Stimulated activated CD8-positive, alpha-beta memory T cell treated with anti-CD3 and anti-CD28 coated beads, Interleukin-7, amount 100 ng/mL, for 4 hours (primary cell): ENCODE results near the gene SKI.

Source experiments
- DNase-seq, 2 donors: peaks; one replicate each; pipeline ENCODE4 v3.0.0-alpha.2; 2020; ENCODE audit warnings: low read depth in 2 of 2

SKI gene

DNA sequence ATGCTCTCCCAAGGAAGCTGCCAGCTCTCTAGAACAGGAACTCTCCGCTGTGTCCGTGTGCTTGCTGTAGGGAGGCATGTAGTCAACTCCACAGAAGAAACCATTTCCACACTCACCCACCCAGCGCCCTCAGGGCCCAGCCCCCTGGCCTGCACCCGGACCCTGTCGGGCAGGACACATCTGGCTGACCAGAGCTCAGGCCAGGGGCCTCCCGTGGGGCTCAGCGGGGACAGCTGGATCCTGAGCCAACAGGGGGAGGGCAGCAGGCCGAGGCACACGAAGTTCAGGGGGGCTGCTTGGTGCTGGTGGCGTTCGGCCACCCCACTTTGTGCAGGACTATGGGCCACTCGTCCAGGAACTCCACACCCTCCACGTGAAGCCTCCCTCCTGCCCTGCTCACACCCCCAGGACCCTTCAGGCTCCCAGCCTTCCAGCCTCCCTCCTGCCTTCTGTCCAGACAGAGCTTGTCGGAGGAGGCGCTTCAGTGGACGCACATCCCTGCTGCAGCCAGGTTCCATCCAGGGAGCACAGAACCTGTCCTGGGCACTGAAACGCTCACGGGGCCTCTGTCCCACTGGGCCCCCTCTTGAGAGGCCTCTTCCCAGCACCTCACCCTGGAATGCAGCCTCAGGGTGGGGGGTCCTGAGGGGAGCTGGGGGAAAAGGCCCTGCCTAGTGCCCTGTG is 18.6 kb upstream of the SKI start:
- DNase-seq, result no peak

DNA sequence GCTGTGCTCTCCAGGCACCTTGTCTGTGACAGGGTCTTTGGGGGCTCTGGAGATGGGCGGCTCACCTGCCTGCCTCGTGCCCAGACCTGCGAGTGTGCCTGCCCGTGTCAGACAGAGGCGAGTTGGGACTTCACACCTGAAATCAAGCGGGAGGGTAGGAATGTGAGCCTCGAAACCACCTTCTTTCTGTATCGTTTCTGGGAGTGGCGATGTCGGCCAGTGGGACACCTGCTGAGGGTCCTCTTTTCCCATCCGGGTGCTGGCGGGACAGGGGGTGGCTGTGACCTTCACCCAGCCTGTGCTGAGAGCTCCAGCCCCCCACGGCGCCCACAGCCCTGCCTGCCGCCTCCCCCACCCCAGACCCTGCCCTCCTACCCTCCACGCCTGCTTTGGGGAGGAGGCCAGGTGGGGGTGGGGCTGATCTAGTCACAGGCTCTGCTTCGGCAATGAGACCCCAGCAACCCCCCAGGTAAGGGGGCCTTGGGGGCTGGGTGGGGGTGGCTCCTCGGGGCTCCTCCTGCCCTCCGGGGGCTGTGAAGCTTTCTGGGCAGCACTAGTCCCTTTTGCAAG is 17.9 kb upstream of the SKI start:
- DNase-seq, result no peak

- no peak for DNase-seq
Measured at GRCh38 chr1:2210786-2211185, 17.3 kb upstream of the SKI start.

GRCh38 chr1:2212274-2212531 is 15.9 kb upstream of the SKI start:
- no peak for DNase-seq

- DNase-seq, result peak in 1 of 2 donors; percentile 46
Measured at GRCh38 chr1:2212532-2213491, 15.3 kb upstream of the SKI start.

DNA sequence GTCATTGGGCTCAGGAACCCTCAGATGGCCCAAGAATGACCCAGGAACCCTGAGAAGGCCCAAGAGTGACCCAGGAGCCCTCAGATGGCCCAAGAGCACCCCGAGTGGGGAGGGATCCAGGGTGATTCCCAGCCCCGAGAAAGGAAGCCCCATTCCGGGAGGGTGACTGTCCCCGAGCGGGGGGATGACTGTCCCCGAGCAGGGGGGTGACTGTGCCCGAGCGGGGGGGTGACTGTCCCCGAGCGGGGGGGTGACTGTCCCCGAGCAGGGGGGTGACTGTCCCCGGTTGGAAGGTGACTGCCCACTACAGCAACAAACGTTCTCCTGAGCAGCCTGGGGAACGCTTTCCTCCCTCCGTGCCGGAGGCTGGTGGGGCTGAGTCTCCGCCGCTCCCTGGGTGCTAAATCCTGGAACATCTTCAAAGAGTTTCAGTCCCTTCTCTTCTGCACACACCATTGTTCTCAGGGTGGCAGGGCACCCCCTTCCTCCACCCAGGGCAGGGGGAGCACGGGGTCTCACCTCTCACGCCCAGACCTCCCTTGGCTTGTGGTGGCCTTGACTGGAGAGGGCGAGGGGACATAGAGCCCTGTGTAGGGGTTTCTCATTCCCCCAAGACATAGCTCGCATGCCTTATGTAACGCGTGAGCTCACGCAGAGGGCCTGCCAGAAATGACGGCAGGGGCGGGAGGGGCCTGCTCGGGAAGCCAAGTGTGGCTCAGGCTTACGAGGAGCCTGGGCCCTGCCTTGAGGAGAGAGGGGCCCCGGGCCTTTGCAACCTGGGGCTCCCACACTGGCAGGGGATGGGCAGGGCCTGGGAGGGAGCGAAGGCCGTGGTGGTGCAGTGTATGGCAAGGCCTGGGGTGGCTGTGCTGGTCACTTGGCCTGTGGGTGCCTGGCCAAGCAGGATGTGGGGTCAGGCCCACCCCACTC is 14.3 kb upstream of the SKI start:
- DNase-seq, result no peak

GRCh38 chr1:2214541-2215241 is 13.4 kb upstream of the SKI start:
- DNase-seq, result no peak

GRCh38 chr1:2215329-2215728 is 12.8 kb upstream of the SKI start:
- no peak for DNase-seq

DNA sequence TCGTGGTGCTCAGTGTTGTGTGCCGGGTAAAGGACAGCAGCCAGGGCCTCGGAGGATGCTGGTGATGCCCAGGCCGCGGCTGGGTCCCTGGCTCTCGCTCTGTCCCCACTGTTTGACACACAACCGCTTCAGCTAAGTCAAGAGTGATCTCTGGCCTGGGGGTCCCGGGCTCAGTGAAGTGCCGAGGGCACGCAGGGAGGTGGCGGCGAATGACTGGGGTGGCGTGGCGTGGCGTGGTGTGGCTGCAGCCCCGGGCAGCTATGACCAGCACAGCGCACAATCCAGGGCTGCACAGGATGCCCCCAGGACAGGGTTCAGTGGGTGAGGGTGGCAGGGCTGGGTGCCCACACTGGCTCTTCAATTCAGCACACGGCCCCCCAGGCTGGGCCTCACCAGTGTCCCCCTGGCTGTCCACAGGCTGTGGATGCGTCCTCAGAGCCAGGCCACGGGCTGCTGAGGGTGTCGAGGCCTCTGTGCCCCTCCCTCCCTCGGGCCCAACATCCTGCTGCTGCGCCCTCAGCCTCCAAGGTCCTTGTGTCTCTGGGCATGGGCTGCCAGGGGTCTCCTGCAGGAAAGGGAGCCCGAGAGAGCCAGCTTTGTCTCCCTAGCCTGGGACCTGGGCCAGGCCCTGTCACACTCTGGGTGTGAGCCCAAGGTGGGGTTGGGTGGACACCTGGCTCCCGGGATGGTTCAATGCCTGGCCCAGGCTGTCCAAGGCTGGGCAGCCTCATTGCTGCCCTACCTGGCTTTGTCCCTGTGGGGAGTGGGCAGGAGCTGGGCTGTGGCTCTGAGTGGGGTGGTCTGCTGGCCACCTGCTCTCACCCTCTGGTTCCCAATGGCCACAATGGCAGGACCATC is 12.0 kb upstream of the SKI start:
- no peak for DNase-seq

DNA sequence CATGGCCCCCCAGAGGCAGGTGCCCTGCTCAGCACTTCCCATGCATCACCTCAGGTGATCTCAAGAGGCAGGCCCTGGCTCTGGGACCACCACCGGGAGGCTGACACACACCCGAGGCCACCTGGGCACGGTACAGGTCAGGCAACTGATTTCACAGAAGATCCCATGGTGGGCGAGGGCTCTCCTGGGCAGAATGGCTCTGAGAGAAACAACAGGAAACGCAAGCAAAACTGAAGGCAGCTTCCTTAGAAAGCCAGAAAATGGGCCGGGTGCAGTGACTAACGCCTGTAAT is 11.4 kb upstream of the SKI start:
- DNase-seq, result no peak

- no peak for DNase-seq
Measured at GRCh38 chr1:2221271-2221670, 6.8 kb upstream of the SKI start.

DNA sequence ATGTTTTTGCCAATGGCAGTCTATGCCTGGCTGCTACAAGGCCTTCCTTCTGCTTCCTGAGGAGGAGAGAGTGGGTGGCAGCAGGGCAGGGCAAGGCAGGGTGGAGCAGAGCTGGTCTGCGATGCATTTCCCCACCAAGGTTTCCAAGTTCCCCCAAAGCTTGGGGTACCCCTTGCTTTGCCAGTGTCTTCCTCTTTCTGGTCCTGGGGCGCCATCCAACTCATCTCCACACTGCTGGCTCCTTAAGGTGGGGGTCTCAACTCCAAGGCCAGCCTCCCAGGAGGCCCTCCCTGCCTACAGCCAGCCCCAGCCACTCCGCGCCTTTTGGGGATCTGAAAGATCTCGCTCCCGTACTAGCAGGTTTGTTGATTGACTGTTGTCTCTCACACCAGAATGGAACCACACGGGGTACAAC is 3.9 kb upstream of the SKI start:
- DNase-seq, result no peak

DNA sequence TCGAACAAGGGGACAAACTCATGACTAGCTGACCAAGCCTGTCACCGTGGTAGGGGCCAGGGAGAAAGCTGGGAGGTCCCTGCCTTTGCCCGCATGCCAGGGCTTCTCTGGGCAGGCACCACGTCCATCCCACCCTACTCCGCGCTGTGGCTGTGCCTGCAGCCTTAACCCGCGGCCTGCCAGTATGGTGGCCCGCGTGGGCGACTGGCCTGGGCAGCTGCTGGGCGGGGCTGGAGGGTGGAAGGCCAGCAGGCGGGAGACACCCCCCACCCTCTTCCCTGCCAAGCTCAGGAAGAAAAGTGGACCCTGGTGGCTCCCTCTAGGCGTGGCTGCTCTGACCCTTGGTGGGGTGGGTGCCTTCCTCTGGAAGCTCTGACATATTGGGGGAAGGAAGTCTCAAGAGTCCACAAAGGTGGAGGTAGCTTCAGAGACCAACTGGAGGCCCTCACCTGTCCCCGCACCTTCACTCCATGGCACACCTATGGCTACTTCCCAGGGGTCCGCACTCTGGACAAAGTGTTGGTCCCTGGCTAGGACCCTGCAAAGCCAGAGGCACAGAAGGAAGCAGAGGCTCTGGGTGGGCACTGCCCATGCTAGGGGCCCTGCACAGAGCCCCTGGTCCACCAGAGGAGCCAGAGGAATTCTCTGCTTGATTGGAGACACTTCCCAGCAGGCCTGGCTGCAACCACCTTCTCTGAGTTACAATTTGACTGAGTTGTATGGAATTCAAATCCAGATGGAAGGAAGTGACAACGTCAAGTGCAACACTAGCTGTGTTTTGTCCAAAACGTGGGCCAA is 3.3 kb upstream of the SKI start:
- DNase-seq, result no peak

DNA sequence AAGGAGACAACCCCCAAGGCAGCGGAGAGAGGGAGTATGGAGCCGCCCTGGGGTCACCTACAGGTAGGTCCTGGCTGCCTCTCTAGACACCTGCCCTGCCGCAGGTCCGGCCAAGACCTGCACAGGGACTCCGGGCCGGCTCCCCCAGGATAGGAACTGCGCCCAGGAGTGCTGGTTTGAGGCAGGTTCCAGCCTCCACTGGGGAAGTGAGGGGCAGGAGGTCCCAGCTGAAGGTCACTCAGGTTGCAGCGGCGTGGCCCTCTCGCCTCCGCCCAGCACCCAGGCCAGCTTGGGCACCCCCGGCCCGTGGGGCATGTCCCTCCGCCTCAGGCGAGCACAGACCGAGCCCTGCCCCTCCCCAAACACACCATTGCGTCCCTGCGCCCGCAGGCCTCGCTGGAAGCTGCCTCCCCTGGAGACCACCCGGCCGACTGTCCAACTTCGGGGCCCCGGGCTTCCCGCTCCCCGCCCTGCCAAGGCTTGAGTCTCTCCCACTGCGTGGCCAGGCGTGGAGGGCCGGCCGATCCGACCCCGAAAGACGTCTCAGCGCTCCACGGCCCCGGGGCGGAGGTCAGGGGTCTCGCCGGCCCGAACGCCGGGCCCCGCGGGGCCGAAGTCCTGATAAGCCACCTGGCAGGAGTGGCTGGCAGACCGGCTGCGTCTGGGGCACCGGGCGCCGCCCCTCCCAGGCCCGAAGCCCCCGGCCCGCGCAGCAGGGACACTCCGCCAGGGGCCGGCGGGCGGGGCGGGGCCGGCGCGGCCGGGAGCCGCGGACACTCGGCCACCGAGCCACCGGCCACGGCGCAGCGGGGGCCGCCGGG is 1.4 kb upstream of the SKI start:
- no peak for DNase-seq

- DNase-seq, result peak; percentile 79 to 91
Measured at GRCh38 chr1:2227346-2228156, 568 bp upstream of the SKI start.

DNA sequence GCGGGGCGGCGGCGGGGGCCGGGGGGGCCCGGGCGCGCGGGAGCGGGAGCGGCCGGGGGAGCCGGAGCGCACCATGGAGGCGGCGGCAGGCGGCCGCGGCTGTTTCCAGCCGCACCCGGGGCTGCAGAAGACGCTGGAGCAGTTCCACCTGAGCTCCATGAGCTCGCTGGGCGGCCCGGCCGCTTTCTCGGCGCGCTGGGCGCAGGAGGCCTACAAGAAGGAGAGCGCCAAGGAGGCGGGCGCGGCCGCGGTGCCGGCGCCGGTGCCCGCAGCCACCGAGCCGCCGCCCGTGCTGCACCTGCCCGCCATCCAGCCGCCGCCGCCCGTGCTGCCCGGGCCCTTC is 546 bp downstream of the SKI start:
- DNase-seq, result peak in 1 of 2 donors; percentile 28

DNA sequence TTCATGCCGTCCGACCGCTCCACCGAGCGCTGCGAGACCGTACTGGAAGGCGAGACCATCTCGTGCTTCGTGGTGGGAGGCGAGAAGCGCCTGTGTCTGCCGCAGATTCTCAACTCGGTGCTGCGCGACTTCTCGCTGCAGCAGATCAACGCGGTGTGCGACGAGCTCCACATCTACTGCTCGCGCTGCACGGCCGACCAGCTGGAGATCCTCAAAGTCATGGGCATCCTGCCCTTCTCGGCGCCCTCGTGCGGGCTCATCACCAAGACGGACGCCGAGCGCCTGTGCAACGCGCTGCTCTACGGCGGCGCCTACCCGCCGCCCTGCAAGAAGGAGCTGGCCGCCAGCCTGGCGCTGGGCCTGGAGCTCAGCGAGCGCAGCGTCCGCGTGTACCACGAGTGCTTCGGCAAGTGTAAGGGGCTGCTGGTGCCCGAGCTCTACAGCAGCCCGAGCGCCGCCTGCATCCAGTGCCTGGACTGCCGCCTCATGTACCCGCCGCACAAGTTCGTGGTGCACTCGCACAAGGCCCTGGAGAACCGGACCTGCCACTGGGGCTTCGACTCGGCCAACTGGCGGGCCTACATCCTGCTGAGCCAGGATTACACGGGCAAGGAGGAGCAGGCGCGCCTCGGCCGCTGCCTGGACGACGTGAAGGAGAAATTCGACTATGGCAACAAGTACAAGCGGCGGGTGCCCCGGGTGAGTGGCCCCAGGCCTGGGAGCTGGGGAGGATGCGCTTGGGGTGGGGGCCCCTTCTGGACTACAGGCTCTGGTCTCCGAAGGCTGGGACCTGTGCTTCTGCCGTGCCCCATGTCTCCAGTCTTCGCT is 1.1 kb downstream of the SKI start:
- DNase-seq, result peak in 1 of 2 donors; percentile 46
